Upper lobe of left lung (tissue), 4 donors: ENCODE data around the gene FNBP1L.

ENCODE experiments used
- POLR2A ChIP-seq, 4 donors: fragments of 450-650 bp; IDR thresholded peaks; one replicate each; pipeline ENCODE4 v1.5.1; 2016 to 2017; ENCODE audit warnings: antibody characterized with exemption in 4 of 4, mild to moderate bottlenecking in 2 of 4
- TF ChIP-seq, protein P1 (sequence below), 6 experiments: fragments of 450-650 bp in 4 of 6; fragments of 200-600 bp in 2 of 6; sonication (generic) in 2 of 6; IDR thresholded peaks; one replicate each; pipeline ENCODE4 v1.5.1; 2016 to 2019; ENCODE audit warnings: antibody characterized with exemption in 6 of 6

- TF ChIP-seq, protein P1, sequence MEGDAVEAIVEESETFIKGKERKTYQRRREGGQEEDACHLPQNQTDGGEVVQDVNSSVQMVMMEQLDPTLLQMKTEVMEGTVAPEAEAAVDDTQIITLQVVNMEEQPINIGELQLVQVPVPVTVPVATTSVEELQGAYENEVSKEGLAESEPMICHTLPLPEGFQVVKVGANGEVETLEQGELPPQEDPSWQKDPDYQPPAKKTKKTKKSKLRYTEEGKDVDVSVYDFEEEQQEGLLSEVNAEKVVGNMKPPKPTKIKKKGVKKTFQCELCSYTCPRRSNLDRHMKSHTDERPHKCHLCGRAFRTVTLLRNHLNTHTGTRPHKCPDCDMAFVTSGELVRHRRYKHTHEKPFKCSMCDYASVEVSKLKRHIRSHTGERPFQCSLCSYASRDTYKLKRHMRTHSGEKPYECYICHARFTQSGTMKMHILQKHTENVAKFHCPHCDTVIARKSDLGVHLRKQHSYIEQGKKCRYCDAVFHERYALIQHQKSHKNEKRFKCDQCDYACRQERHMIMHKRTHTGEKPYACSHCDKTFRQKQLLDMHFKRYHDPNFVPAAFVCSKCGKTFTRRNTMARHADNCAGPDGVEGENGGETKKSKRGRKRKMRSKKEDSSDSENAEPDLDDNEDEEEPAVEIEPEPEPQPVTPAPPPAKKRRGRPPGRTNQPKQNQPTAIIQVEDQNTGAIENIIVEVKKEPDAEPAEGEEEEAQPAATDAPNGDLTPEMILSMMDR (IDR thresholded peaks at IDR 0.05) = no peak
- TF ChIP-seq POLR2A (IDR thresholded peaks at IDR 0.05) = no peak
Measured at GRCh38 chr1:93576746-93577145, 128.8 kb downstream of the FNBP1L start.
